ENCODE results near the gene CDK7.

Gene CDK7

DNA sequence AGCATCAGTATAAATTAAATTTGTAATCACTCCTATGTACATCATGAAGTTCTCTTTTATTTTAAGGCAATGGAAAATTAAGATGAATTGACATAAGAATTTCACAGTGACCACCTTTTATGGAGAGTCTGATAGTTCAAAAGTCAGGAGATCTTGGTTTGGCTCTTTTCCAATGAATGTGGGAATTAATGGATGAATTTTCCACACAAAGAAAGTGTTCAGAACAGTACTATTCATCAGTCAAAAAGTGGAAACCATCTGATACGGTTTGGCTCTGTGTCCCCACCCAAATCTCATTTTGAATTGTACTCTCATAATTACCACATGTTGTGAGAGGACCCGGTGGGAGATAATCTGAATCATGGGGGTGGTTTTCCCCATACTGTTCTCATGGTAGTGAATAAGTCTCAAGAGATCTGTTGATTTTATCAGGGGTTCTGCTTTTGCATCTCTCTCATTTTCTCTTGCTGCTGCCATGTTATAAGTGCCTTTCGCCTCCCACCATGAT is 73.4 kb downstream of the CDK7 start:
- TF ChIP-seq, protein P1, sequence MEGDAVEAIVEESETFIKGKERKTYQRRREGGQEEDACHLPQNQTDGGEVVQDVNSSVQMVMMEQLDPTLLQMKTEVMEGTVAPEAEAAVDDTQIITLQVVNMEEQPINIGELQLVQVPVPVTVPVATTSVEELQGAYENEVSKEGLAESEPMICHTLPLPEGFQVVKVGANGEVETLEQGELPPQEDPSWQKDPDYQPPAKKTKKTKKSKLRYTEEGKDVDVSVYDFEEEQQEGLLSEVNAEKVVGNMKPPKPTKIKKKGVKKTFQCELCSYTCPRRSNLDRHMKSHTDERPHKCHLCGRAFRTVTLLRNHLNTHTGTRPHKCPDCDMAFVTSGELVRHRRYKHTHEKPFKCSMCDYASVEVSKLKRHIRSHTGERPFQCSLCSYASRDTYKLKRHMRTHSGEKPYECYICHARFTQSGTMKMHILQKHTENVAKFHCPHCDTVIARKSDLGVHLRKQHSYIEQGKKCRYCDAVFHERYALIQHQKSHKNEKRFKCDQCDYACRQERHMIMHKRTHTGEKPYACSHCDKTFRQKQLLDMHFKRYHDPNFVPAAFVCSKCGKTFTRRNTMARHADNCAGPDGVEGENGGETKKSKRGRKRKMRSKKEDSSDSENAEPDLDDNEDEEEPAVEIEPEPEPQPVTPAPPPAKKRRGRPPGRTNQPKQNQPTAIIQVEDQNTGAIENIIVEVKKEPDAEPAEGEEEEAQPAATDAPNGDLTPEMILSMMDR (IDR thresholded peaks at IDR 0.05; ENCODE audit: insufficient read depth, missing control alignments), result no peak
- DNase-seq (ENCODE audit: insufficient read length, low spot score) (no peak), FAIRE-seq (no peak)

DNA sequence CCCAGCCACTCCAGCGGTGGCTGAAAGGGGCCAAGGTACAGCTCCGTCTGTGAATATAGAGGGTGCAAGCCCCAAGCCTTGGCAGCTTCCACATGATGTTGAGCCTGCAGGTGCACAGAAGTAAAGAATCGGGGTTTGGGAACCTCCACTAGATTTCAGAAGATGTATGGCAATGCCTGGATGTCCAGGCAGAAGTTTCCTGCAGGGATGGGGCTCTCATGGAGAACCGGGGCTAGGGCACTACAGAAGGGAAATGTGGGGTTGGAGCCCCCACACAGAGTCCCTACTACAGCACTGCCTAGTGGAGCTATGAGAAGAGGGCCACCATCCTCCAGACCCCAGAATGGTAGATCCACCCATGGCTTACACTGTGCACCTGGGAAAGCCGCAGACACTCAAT is 74.7 kb downstream of the CDK7 start:
- TF ChIP-seq, protein P1 (IDR thresholded peaks at IDR 0.05; ENCODE audit: insufficient read depth, missing control alignments), result no peak
- no peak for DNase-seq (ENCODE audit: insufficient read length, low spot score)
- no peak for FAIRE-seq

DNA sequence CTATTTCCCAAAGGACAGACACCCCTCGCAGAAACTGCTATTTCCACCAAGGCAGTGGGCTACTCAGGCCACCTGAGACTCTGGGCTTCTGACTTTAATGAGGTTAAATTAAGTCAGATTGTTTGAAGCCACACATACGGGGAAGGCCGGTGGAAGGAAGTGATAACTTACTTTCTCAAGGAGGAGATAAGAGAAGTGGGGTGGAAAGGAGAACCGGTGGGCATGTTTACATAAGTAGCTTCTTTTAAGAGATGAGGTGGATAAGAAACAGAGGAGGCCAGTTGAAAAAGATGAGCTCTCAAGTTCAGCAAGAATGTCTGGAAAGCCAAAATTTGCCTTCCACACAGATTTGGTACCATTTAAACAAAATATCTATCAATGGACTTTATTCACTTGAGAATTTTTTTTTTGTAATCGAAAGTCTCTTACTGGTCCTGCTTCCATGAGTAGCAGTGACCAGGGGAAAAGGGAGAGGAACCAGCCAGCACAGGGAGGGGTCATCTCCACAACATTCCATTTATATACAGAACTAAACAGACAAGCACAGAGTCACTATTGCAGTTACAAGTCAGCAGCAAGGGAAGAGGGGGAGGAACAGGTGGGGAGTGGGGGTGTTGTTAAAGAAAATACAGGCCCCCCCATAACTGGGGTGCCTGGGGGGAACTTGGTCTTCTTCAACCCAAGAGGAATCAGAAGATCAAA is 77.9 kb downstream of the CDK7 start:
- TF ChIP-seq, protein P1 (IDR thresholded peaks at IDR 0.05; ENCODE audit: insufficient read depth, missing control alignments), result no peak
- FAIRE-seq (no peak), DNase-seq (ENCODE audit: insufficient read length, low spot score) (no peak)

DNA sequence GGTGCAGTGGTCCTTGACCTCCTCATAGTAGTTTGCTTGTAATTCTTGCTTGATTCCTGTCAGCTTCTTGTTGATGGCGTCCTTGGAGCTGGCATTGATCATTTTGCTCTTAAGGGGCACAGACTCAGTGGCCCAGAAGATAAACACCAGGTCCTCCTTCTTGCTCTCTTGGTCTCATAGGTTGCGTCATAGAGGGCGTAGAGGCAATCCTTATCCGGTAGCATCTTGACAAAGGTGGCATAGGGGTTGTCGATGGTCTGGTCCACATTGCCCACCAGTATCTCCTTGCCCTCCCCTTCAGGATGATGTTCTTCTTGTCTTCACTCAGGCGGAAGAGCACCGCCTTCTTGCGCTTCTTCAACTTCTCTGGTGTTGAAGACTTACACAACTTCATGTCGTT is 78.7 kb downstream of the CDK7 start:
- FAIRE-seq (no peak), DNase-seq (ENCODE audit: insufficient read length, low spot score) (no peak)
- TF ChIP-seq, protein P1 (IDR thresholded peaks at IDR 0.05; ENCODE audit: insufficient read depth, missing control alignments), result no peak

DNA sequence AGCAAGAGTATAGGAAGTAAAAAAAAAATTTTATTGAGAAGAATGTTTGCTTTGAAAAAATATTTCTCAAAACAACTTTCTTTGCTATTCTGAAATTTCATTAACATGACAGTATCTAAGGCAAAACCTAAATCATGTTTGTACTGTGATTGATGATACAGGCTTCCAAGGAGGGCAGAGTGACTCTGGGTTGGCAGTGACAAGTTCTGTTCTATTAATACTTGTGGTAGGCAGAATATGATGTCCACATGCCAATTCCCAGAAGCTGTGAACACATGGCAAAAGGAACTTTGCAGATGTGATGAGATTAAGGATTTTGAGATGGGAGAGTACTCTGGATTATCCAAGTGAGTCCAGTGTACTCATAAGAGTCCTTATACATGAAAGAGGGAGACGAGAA is 81.3 kb downstream of the CDK7 start:
- TF ChIP-seq, protein P1 (IDR thresholded peaks at IDR 0.05; ENCODE audit: insufficient read depth, missing control alignments), result no peak
- no peak for FAIRE-seq
- DNase-seq (ENCODE audit: insufficient read length, low spot score), result no peak

DNA sequence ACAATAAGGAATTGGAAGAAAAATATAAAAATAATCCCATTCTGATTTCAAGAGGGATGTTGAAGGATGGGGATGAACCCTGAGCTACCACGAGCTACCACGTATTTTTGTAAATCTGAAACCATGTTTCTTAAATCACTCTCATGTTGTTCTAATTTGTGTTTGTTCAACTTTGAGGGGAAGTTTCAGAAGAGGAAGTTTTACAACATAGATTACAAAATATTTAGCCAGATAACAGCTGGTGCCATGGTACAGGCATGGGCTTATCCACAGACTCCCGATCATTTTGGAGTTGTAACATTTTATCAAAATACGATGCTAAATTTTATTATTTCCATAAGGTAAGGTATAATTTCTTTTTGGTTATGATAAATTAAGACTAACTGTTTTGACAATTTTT is 82.7 kb downstream of the CDK7 start:
- TF ChIP-seq, protein P1 (IDR thresholded peaks at IDR 0.05; ENCODE audit: insufficient read depth, missing control alignments), result no peak
- FAIRE-seq (no peak), DNase-seq (ENCODE audit: insufficient read length, low spot score) (no peak)

DNA sequence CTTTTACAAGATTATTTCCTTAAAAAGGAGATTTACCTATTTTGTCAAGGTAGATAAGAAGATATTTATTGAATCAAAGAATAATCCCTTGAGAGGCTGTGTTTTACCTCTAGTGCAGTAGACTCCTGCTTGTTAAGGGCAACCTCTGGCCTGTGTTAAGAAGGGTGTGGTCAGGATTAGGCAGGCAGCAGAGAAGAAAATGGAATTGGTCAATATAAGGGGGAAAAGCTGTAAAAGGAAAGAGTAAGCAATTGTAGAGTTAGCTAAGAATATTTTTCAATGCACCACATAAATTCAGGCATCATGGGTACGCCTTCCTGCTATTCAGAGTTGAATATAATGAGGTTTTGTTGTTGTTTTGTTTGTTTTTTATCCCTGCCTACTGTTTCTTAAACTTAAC is 91.7 kb downstream of the CDK7 start:
- FAIRE-seq (no peak), DNase-seq (ENCODE audit: insufficient read length, low spot score) (no peak)
- TF ChIP-seq, protein P1 (IDR thresholded peaks at IDR 0.05; ENCODE audit: insufficient read depth, missing control alignments), result no peak

Measured in D721Med (cell line).